Right atrium auricular region (tissue), 2 donors: ENCODE results near the gene MTMR2. TPM values are rescaled to one million over a fixed set of nuclear protein-coding genes. Genes with fewer than 3 reads are reported as not detected.

Experiments
- DNase-seq: peaks from one replicate; pipeline ENCODE4 v3.0.0-alpha.2; 2019; ENCODE audit warnings: low spot score
- H3K27ac ChIP-seq, 2 donors: fragments of 200-600 bp; sonication (generic); 1 replicate in 1 of 2; 2 replicates in 1 of 2; pipeline ENCODE4 v1.5.1; 2016 to 2019
- H3K27me3 ChIP-seq, 2 donors: fragments of 200-600 bp; sonication (generic); one replicate each; pipeline versions ENCODE4 v1.5.1 to v1.6.0; 2017 to 2019
- H3K36me3 ChIP-seq: fragments of 200-600 bp; sonication (generic); one replicate; pipeline ENCODE4 v1.5.1; 2016
- H3K4me1 ChIP-seq, 2 donors: fragments of 200-600 bp; sonication (generic); one replicate each; pipeline versions ENCODE4 v1.5.1 to v1.6.0; 2017 to 2019
- H3K4me3 ChIP-seq, 2 donors: fragments of 200-600 bp; sonication (generic); 1 replicate in 1 of 2; 2 replicates in 1 of 2; pipeline ENCODE4 v1.5.1; 2017 to 2019; ENCODE audit warnings: mild to moderate bottlenecking in 1 of 2, moderate library complexity in 1 of 2
- H3K9me3 ChIP-seq, 2 donors: fragments of 200-600 bp; sonication (generic); one replicate each; pipeline ENCODE4 v1.5.1; 2019
- CTCF ChIP-seq, 2 donors: fragments of 200-600 bp; sonication (generic); IDR thresholded peaks; one replicate each; pipeline ENCODE4 v1.5.1; 2019; ENCODE audit warnings: antibody characterized with exemption in 2 of 2
- total RNA-seq, 2 donors: library from RNA; depleted of rRNA; stranded (reverse); fragments of >200 nt; gene quantifications; one replicate each; pipeline ENCODE4 v1.1.0, GENCODE V29; 2016

MTMR2 gene
- total RNA-seq, 2 donors from 2014 or later, result 14.9 to 15.3 TPM

- TF ChIP-seq CTCF (IDR thresholded peaks at IDR 0.05), result no peak
- no peak for DNase-seq
- H3K36me3 ChIP-seq, result no peaks in the 10 kb centered on the region
- no peak overlapping the region for H3K27ac ChIP-seq
- H3K4me3 ChIP-seq, result no peak overlapping the region
- H3K27me3 ChIP-seq, result no peaks in the 10 kb centered on the region
- no peaks in the 10 kb centered on the region for H3K9me3 ChIP-seq
- H3K4me1 ChIP-seq, result peaks cover 0 to 10% of the 10 kb centered on the region in 2 donors
Measured at GRCh38 chr11:95904009-95904650, 19.8 kb downstream of the MTMR2 start.

- DNase-seq, result no peak
- H3K27me3 ChIP-seq, result no peaks in the 10 kb centered on the region
- H3K4me3 ChIP-seq, result no peak overlapping the region
- H3K36me3 ChIP-seq, result no peaks in the 10 kb centered on the region
- no peaks in the 10 kb centered on the region for H3K9me3 ChIP-seq
- H3K4me1 ChIP-seq, result peaks cover 0 to 5% of the 10 kb centered on the region in 2 donors
- H3K27ac ChIP-seq, result no peak overlapping the region
- TF ChIP-seq CTCF (IDR thresholded peaks at IDR 0.05), result no peak
Measured at GRCh38 chr11:95898782-95899181, 25.1 kb downstream of the MTMR2 start.

- no peak for DNase-seq
- Histone ChIP-seq H3K4me3 (no peak overlapping the region), H3K4me1 (no peaks in the 10 kb centered on the region), H3K36me3 (no peaks in the 10 kb centered on the region), H3K9me3 (no peaks in the 10 kb centered on the region), H3K27me3 (no peaks in the 10 kb centered on the region), H3K27ac (no peak overlapping the region)
- TF ChIP-seq CTCF (IDR thresholded peaks at IDR 0.05), result no peak
Measured at GRCh38 chr11:95897731-95898130, 26.2 kb downstream of the MTMR2 start.

- Histone ChIP-seq H3K36me3 (no peaks in the 10 kb centered on the region), H3K9me3 (no peaks in the 10 kb centered on the region), H3K4me3 (no peak overlapping the region), H3K4me1 (no peaks in the 10 kb centered on the region), H3K27ac (no peak overlapping the region), H3K27me3 (no peaks in the 10 kb centered on the region)
- no peak for TF ChIP-seq CTCF (IDR thresholded peaks at IDR 0.05)
- DNase-seq, result no peak
Measured at GRCh38 chr11:95895815-95896214, 28.1 kb downstream of the MTMR2 start.

GRCh38 chr11:95892892-95893570, 30.9 kb downstream of the MTMR2 start:
- DNase-seq, result no peak
- no peaks in the 10 kb centered on the region for H3K36me3 ChIP-seq
- H3K27ac ChIP-seq, result no peak overlapping the region
- H3K9me3 ChIP-seq, result no peaks in the 10 kb centered on the region
- no peaks in the 10 kb centered on the region for H3K4me1 ChIP-seq
- H3K27me3 ChIP-seq, result no peaks in the 10 kb centered on the region
- no peak overlapping the region for H3K4me3 ChIP-seq
- no peak for TF ChIP-seq CTCF (IDR thresholded peaks at IDR 0.05)
